HepG2 (cell line): Measurements from ENCODE around the gene ETFA. TPM values are rescaled to one million over a fixed set of nuclear protein-coding genes. Genes with fewer than 3 reads are reported as not detected.
A peak's percentile ranks its signal among the peaks of the same experiment; 100 is the strongest.

Source experiments
- ATAC-seq: fragments of 200-7000 bp; cut with Tn5 transposase; 3 replicates; pipeline ENCODE4 v1.9.1; 2020; ENCODE audit warnings: mild to moderate bottlenecking, moderate library complexity
- BruUV-seq: library from RNA; stranded (reverse); fragments of 400-500 nt; replicated peaks from 2 replicates; lab custom pipeline; 2021; lab: Mats Ljungman, UMichigan
- CTCF ChIA-PET: fragments of 300-600 bp; formaldehyde crosslinking; extraction: SDS; loops from one replicate; lab custom pipeline; 2021; ENCODE audit warnings: low total read pairs, inconsistent platforms, low intra/inter-chr PET ratio; lab: Yijun Ruan, JAX
- POLR2A ChIA-PET: fragments of 350-600 bp; sonication (Branson Sonifier 250); formaldehyde crosslinking; loops from one replicate; lab custom pipeline; 2020; ENCODE audit warnings: antibody characterized with exemption, inconsistent platforms; lab: Yijun Ruan, JAX
- DNase-seq: peaks from one replicate; pipeline ENCODE4 v3.0.0-alpha.2; 2015; ENCODE audit warnings: low spot score
- FAIRE-seq: peaks from 3 replicates; lab custom pipeline; 2011; peaks lifted over from hg19 to GRCh38; lab: Jason Lieb, UNC
- H2AFZ ChIP-seq: one replicate; pipeline ENCODE4 v1.6.1; 2011; ENCODE audit warnings: low read length, inconsistent platforms
- H3K27ac ChIP-seq: fragments of 300-600 bp; 3 replicates; pipeline ENCODE4 v1.8.0; 2011; ENCODE audit warnings: mixed run types, mild to moderate bottlenecking, mixed read lengths, low read length, inconsistent platforms; ENCODE audit not compliant: insufficient read depth; ENCODE audit errors: extremely low read length
- H3K27me3 ChIP-seq, 2 experiments: fragments of 200-600 bp in 1 of 2; 2 replicates in 1 of 2; 3 replicates in 1 of 2; pipeline versions ENCODE4 v1.6.0 to v1.8.0; 2011; ENCODE audit warnings: low read length in 2 of 2, mild to moderate bottlenecking in 2 of 2, moderate library complexity in 2 of 2, inconsistent platforms in 1 of 2; ENCODE audit not compliant: insufficient read depth in 2 of 2, control insufficient read depth in 1 of 2
- H3K36me3 ChIP-seq, 2 experiments: fragments of 200-600 bp in 1 of 2; replicated peaks in 1 of 2; 2 replicates in 1 of 2; 3 replicates in 1 of 2; pipeline versions ENCODE4 v1.5.1 to v1.8.0; 2011; ENCODE audit warnings: low read length in 2 of 2, inconsistent platforms in 1 of 2; ENCODE audit not compliant: insufficient read depth in 2 of 2, control insufficient read depth in 1 of 2
- H3K4me1 ChIP-seq: 2 replicates; pipeline ENCODE4 v1.5.1; 2012; ENCODE audit warnings: low read length, inconsistent platforms; ENCODE audit not compliant: insufficient read depth
- H3K4me2 ChIP-seq: 2 replicates; pipeline ENCODE4 v1.6.0; 2011; ENCODE audit warnings: low read depth, low read length, inconsistent platforms
- H3K4me3 ChIP-seq, 3 experiments: fragments of 200-600 bp in 1 of 3; sonication (generic), shearing (Covaris generic) in 1 of 3; replicated peaks in 1 of 3; 2 replicates each; pipeline ENCODE4 v1.5.1; 2011 to 2016; ENCODE audit warnings: low read length in 3 of 3, inconsistent platforms in 2 of 3, low read depth in 2 of 3, mild to moderate bottlenecking in 2 of 3, control low read depth in 1 of 3, mixed read lengths in 1 of 3; ENCODE audit not compliant: insufficient read depth in 1 of 3
- H3K79me2 ChIP-seq: one replicate; pipeline ENCODE4 v1.6.1; 2011; ENCODE audit warnings: low read length, inconsistent platforms; ENCODE audit not compliant: insufficient read depth
- H3K9ac ChIP-seq: 2 replicates; pipeline ENCODE4 v1.6.0; 2011; ENCODE audit warnings: mild to moderate bottlenecking, low read depth, low read length, inconsistent platforms; ENCODE audit not compliant: insufficient read depth
- H3K9me3 ChIP-seq: 2 replicates; pipeline ENCODE4 v1.5.1; 2012; ENCODE audit warnings: mild to moderate bottlenecking, low read length
- H4K20me1 ChIP-seq: 2 replicates; pipeline ENCODE4 v1.6.0; 2011; ENCODE audit warnings: inconsistent platforms, mild to moderate bottlenecking, low read length, moderate library complexity; ENCODE audit not compliant: insufficient read depth
- FOSL1 ChIP-seq: sonication (generic); formaldehyde crosslinking; IDR thresholded peaks from 2 replicates; pipeline ENCODE4 v1.9.0; 2021; ENCODE audit warnings: missing genetic modification reagents, borderline replicate concordance
- IKZF5 ChIP-seq: IDR thresholded peaks from 2 replicates; pipeline ENCODE4 v1.6.1; 2018; ENCODE audit warnings: missing genetic modification reagents, mild to moderate bottlenecking, missing compliant biosample characterization
- KLF11 ChIP-seq: IDR thresholded peaks from 2 replicates; pipeline ENCODE4 v1.6.1; 2016; ENCODE audit warnings: missing compliant biosample characterization
- NFYC ChIP-seq: IDR thresholded peaks from 2 replicates; pipeline ENCODE4 v1.6.1; 2016; ENCODE audit warnings: missing genetic modification reagents, missing compliant biosample characterization
- NPAS2 ChIP-seq: sonication (generic); formaldehyde crosslinking; IDR thresholded peaks from 2 replicates; pipeline ENCODE4 v1.8.0; 2022; ENCODE audit warnings: mild to moderate bottlenecking, missing genetic modification reagents, borderline replicate concordance
- SKIL ChIP-seq: sonication (generic); formaldehyde crosslinking; IDR thresholded peaks from 2 replicates; pipeline ENCODE4 v1.8.0; 2022; ENCODE audit warnings: missing genetic modification reagents, mild to moderate bottlenecking, moderate library complexity, borderline replicate concordance
- ZBTB26 ChIP-seq: IDR thresholded peaks from 2 replicates; pipeline ENCODE4 v1.6.1; 2016; ENCODE audit warnings: missing compliant biosample characterization, missing genetic modification reagents, borderline replicate concordance
- ZNF230 ChIP-seq: sonication (generic); formaldehyde crosslinking; IDR thresholded peaks from 2 replicates; pipeline ENCODE4 v1.4.0; 2020; ENCODE audit warnings: mild to moderate bottlenecking, missing genetic modification reagents
- ZNF362 ChIP-seq: sonication (generic); formaldehyde crosslinking; IDR thresholded peaks from 2 replicates; pipeline ENCODE4 v1.4.0; 2020; ENCODE audit warnings: missing genetic modification reagents, mild to moderate bottlenecking, borderline replicate concordance
- ZNF430 ChIP-seq: sonication (generic); formaldehyde crosslinking; IDR thresholded peaks from 2 replicates; pipeline ENCODE4 v1.9.0; 2021; ENCODE audit warnings: mild to moderate bottlenecking, missing genetic modification reagents
- ZNF770 ChIP-seq: sonication (generic); formaldehyde crosslinking; IDR thresholded peaks from 2 replicates; pipeline ENCODE4 v1.5.0; 2020; ENCODE audit warnings: mild to moderate bottlenecking, missing genetic modification reagents
- WGBS: methylation state at CpG from one replicate; pipeline ENCODE4 v1.1.6; 2017; ENCODE audit warnings: low lambda C conversion rate; 5-methylcytosine and 5-hydroxymethylcytosine counted together
- in situ Hi-C: cut with HindIII; loops from 2 replicates; pipeline ENCODE4 v1.10.0; 2017; ENCODE audit warnings: low pct_unique_long_range_greater_than_20kb; ENCODE audit not compliant: extremely low pct_ligation_motif_present
- intact Hi-C: fragments of 100-400 bp; cut with micrococcal nuclease; formaldehyde crosslinking; loops from one replicate; pipeline ENCODE4 v1.10.0; 2022; ENCODE audit not compliant: unreplicated experiment
- polyA plus RNA-seq, 8 experiments: library from polyadenylated mRNA; depleted of rRNA in 3 of 8; stranded (reverse) in 7 of 8; unstranded in 1 of 8; fragments of >200 nt; fragmentation: Illumina TruSeq in 4 of 8; extraction: Trizol in 4 of 8; gene quantifications; 2 replicates each; pipeline versions ENCODE4 v1.2.1 to v1.2.3, GENCODE V29; 2011 to 2016; ENCODE audit warnings: low read depth in 4 of 8, missing spikeins in 1 of 8, mixed read lengths in 1 of 8; ENCODE audit not compliant: insufficient read depth in 1 of 8
- total RNA-seq, 5 experiments: library from RNA; depleted of rRNA; stranded (reverse); fragments of >200 nt; fragmentation: Illumina TruSeq; extraction: Trizol; gene quantifications; 2 replicates each; pipeline ENCODE4 v1.2.3, GENCODE V29; 2016; ENCODE audit warnings: low read depth in 1 of 5

Gene ETFA
- total and polyA plus RNA-seq, 2 of the 13 experiments (the other 11 are each of a cell fraction or from before 2014, with no cell fraction given): 291 to 396 TPM

GRCh38 chr15:76336254-76337058 lies 25.2 kb upstream of the ETFA start, which contains the start of gene ISL2:
Gene ISL2 (plus strand): TSS chr15:76336773. CDS start chr15:76336884, 111 bp downstream.
- H3K79me2 ChIP-seq: peaks cover 31% of the 10 kb centered on the region
- BruUV-seq: no TSS peak
- ChIA-PET CTCF (no interaction called here), POLR2A (interaction anchor here (0.6 to 5.5 kb wide), 22 partner anchors 9 to 1144 kb away, joined by 3 to 132 read pairs (median 4); partner anchors contain the start of gene ETFA)
- peak; percentile 89 for FAIRE-seq
- peaks cover 48% of the 10 kb centered on the region for H3K4me1 ChIP-seq
- H2AFZ ChIP-seq: peak within 1 kb of the TSS; percentile 66
- in situ Hi-C loops: no loop called here
- peak; percentile 95 for DNase-seq
- intact Hi-C loops: loop anchor here (1.0 to 10.0 kb wide), 4 partner anchors 25 to 531 kb away; partner anchors contain the start of gene ETFA
- peak within 1 kb of the TSS; percentile 86 for H3K27ac ChIP-seq
- peak within 1 kb of the TSS; percentile 89 for H3K9ac ChIP-seq
- no peaks in the 10 kb centered on the region for H3K9me3 ChIP-seq
- WGBS: 0% methylated on average over 33 of the region's 40 CpGs
- peak; percentile 73 for ATAC-seq
- peaks cover 4 to 11% of the 10 kb centered on the region in 2 experiments; a peak in 2 of 5 replicates for H3K36me3 ChIP-seq
- no peaks in the 10 kb centered on the region; a peak in 1 of 5 replicates for H3K27me3 ChIP-seq
- H4K20me1 ChIP-seq: peaks cover 8% of the 10 kb centered on the region; the same call in 1 of the 2 replicates
- H3K4me3 ChIP-seq: peak within 1 kb of the TSS; percentile 77 to 93 (median 93)
- peak within 1 kb of the TSS; percentile 97 for H3K4me2 ChIP-seq
- TF ChIP-seq NPAS2 (CRISPR knock-in tag) (no peak), SKIL (no peak), ZNF770 (CRISPR knock-in tag) (no peak), NFYC (CRISPR knock-in tag) (peak; percentile 77), ZNF362 (CRISPR knock-in tag) (no peak), ZNF430 (CRISPR knock-in tag) (peak; percentile 66; the same call in 1 of the 2 replicates), ZNF230 (CRISPR knock-in tag) (no peak), FOSL1 (no peak), KLF11 (CRISPR knock-in tag) (peak; percentile 49; the same call in 1 of the 2 replicates), IKZF5 (CRISPR knock-in tag) (peak; percentile 76), ZBTB26 (CRISPR knock-in tag) (0 out of 2 replicates have a peak, but pooled peaks have one; percentile 29)
